GM06990 (cell line): ENCODE results near the gene TENM4.

Source experiments
- DNase-seq: peaks from one replicate; pipeline ENCODE4 v3.0.0-alpha.2; 2011; ENCODE audit not compliant: insufficient read length; ENCODE audit errors: extremely low read depth
- H3K27me3 ChIP-seq: replicated peaks from 2 replicates; pipeline ENCODE4 v1.6.0; 2011; ENCODE audit warnings: low read length; ENCODE audit not compliant: control insufficient read depth, insufficient read depth
- H3K36me3 ChIP-seq: 2 replicates; pipeline ENCODE4 v1.5.1; 2011; ENCODE audit warnings: low read length; ENCODE audit not compliant: control insufficient read depth, insufficient read depth
- H3K4me3 ChIP-seq: replicated peaks from 2 replicates; pipeline ENCODE4 v1.5.1; 2011; ENCODE audit warnings: low read depth, mild to moderate bottlenecking, control low read depth, low read length
- TF ChIP-seq, protein P1 (sequence below): IDR thresholded peaks from 2 replicates; pipeline ENCODE4 v1.5.1; 2011; ENCODE audit warnings: low read length, control low read depth, mild to moderate bottlenecking, inconsistent platforms; ENCODE audit not compliant: insufficient read depth, poor library complexity, severe bottlenecking

Gene TENM4

DNA sequence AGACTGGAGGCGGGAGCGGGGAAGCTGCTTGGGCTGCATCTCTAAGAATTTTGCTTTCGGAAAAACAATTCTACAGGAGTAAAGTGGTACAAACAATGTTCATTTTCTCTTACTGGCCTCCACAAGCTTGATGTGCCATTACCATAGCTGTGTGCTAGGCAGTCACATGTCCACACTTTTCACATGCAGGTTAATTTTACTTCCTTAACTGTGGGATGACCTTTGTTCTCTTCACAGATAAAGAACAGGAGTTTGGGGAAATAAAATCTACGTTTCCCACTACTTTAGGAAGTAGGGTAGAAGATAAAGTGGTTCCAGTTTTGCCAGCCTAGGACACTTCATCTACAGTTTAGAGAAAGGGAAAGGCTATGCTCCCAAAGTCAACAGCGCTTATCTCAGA lies 539.0 kb downstream of the TENM4 start:
- no peak for DNase-seq
- H3K27me3 ChIP-seq, result no peaks in the 10 kb centered on the region; the same call in 1 of the 2 replicates
- TF ChIP-seq, protein P1, sequence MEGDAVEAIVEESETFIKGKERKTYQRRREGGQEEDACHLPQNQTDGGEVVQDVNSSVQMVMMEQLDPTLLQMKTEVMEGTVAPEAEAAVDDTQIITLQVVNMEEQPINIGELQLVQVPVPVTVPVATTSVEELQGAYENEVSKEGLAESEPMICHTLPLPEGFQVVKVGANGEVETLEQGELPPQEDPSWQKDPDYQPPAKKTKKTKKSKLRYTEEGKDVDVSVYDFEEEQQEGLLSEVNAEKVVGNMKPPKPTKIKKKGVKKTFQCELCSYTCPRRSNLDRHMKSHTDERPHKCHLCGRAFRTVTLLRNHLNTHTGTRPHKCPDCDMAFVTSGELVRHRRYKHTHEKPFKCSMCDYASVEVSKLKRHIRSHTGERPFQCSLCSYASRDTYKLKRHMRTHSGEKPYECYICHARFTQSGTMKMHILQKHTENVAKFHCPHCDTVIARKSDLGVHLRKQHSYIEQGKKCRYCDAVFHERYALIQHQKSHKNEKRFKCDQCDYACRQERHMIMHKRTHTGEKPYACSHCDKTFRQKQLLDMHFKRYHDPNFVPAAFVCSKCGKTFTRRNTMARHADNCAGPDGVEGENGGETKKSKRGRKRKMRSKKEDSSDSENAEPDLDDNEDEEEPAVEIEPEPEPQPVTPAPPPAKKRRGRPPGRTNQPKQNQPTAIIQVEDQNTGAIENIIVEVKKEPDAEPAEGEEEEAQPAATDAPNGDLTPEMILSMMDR, result no peak
- H3K36me3 ChIP-seq, result no peaks in the 10 kb centered on the region
- no peak overlapping the region for H3K4me3 ChIP-seq

DNA sequence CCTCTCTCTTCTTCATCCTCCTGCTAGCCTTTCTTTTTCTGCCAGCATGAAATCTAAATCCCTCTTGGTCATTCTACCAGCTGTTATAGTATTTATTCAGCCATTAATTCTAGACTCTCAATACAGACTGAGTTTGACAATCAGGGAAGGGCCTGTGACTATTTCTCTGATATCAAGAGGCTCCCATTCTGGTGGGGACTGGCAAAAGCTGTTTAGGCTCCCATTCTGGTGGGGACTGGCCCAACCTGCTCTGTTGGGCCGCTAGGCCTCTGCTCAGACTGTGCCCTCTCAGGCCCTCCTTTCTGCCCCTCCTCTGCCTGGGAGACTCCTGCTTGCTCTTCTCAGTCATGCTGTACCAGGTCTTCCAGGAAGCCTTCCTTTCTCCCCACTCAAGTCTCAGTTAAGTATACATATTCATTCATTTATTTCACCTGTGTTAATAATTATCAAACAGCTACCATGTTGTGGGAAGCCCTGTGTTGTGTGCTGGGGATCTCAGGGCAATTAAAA lies 542.5 kb downstream of the TENM4 start:
- no peak overlapping the region for H3K4me3 ChIP-seq
- H3K27me3 ChIP-seq, result no peaks in the 10 kb centered on the region; the same call in 1 of the 2 replicates
- no peak for DNase-seq
- TF ChIP-seq, protein P1, result no peak
- H3K36me3 ChIP-seq, result no peaks in the 10 kb centered on the region

DNA sequence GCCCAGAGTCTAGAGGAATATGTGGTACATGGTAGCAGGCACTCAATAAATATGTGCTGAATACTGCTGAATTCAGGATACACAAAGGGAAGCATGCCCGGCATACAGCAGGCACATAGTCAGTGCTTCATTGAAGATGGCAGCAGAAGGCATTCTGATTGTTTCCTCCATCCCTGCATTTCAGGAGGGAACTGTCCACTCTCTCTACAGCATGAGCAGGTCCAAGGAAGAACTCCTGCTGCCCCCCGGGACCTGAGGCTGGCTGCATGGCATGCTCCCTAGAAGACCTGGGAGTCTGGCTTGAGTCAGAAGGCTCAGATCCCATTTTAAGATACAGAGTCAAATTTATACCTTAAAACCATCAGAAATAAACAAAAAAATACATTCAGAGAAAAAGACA lies 546.8 kb downstream of the TENM4 start:
- no peak overlapping the region for H3K4me3 ChIP-seq
- DNase-seq, result no peak
- H3K36me3 ChIP-seq, result no peaks in the 10 kb centered on the region
- TF ChIP-seq, protein P1, result no peak
- H3K27me3 ChIP-seq, result no peaks in the 10 kb centered on the region; the same call in 1 of the 2 replicates

DNA sequence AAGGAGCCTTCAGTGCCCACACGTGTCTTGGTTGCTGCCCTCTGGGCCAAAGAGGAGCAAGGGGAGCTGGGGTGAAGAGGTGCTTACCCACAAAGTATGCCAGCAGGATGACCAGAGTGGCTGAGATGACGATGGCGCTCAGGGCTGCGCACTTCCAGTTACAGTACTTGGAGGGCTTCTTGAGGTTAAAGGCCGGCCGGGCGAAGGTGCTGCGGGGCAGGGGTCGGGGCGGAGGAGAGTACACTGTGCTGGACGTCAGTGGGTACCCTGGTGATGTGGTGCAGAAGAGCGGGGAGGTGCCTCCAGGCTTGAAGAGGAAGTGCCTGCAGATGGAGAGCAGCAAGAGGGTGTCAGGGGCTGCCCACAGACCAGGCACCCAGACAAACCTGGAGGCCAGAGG lies 551.1 kb downstream of the TENM4 start:
- DNase-seq, result no peak
- TF ChIP-seq, protein P1, result no peak
- no peaks in the 10 kb centered on the region; the same call in 1 of the 2 replicates for H3K27me3 ChIP-seq
- H3K4me3 ChIP-seq, result no peak overlapping the region
- H3K36me3 ChIP-seq, result no peaks in the 10 kb centered on the region

DNA sequence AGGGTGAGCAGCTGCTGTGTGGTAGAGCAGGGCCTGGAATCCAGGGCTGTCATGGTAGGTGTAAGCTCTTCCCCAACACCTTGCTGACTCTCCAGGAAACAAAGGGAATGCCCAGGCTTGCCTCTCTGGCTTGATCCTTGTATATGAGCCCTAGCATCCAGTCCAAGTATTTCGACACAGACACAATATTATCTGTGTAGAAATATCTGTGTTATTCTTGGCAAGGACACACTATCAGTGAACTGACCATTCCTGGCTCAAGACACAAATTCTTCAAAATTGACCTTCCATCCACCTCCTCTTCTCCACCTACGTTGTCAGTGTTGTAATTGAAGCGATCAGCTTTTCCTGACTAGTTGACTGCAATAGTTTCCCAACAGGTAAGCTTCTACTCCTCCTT lies 554.2 kb downstream of the TENM4 start:
- Histone ChIP-seq H3K4me3 (no peak overlapping the region), H3K27me3 (no peaks in the 10 kb centered on the region; the same call in 1 of the 2 replicates), H3K36me3 (no peaks in the 10 kb centered on the region)
- DNase-seq, result no peak
- TF ChIP-seq, protein P1, result no peak

DNA sequence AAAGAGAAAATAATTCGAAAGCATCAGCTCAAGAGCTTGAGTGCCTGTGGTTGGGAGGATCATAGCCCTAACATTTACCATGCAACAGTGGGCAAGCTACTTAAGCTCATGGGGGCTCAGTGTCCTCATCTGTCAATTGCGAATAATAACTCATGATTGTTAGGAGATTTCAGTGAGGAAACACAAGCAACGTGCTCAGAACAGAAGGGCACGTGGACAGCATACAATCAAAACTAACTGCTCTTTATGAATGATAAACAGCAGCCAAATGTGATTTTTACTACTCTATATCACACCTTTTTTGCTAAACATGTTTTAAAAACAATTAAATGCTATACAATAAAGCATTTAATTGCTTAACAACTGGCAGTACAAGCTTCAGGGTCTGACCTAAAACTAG lies 556.1 kb downstream of the TENM4 start:
- Histone ChIP-seq H3K36me3 (no peaks in the 10 kb centered on the region), H3K4me3 (no peak overlapping the region), H3K27me3 (no peaks in the 10 kb centered on the region; the same call in 1 of the 2 replicates)
- no peak for DNase-seq
- TF ChIP-seq, protein P1, result no peak
